HepG2 (cell line): ENCODE results near the gene NDUFS6. TPM values are rescaled to one million over a fixed set of nuclear protein-coding genes. Genes with fewer than 3 reads are reported as not detected.
A peak's percentile ranks its signal among the peaks of the same experiment; 100 is the strongest.

Experiments
- ATAC-seq: fragments of 200-7000 bp; cut with Tn5 transposase; 3 replicates; pipeline ENCODE4 v1.9.1; 2020; ENCODE audit warnings: mild to moderate bottlenecking, moderate library complexity
- BruUV-seq: library from RNA; stranded (reverse); fragments of 400-500 nt; replicated peaks from 2 replicates; lab custom pipeline; 2021; lab: Mats Ljungman, UMichigan
- CTCF ChIA-PET: fragments of 300-600 bp; formaldehyde crosslinking; extraction: SDS; loops from one replicate; lab custom pipeline; 2021; ENCODE audit warnings: low total read pairs, inconsistent platforms, low intra/inter-chr PET ratio; lab: Yijun Ruan, JAX
- POLR2A ChIA-PET: fragments of 350-600 bp; sonication (Branson Sonifier 250); formaldehyde crosslinking; loops from one replicate; lab custom pipeline; 2020; ENCODE audit warnings: antibody characterized with exemption, inconsistent platforms; lab: Yijun Ruan, JAX
- DNase-seq: peaks from one replicate; pipeline ENCODE4 v3.0.0-alpha.2; 2015; ENCODE audit warnings: low spot score
- FAIRE-seq: peaks from 3 replicates; lab custom pipeline; 2011; peaks lifted over from hg19 to GRCh38; lab: Jason Lieb, UNC
- H2AFZ ChIP-seq: one replicate; pipeline ENCODE4 v1.6.1; 2011; ENCODE audit warnings: low read length, inconsistent platforms
- H3K27ac ChIP-seq: fragments of 300-600 bp; 3 replicates; pipeline ENCODE4 v1.8.0; 2011; ENCODE audit warnings: mixed run types, mild to moderate bottlenecking, mixed read lengths, low read length, inconsistent platforms; ENCODE audit not compliant: insufficient read depth; ENCODE audit errors: extremely low read length
- H3K27me3 ChIP-seq, 2 experiments: fragments of 200-600 bp in 1 of 2; 2 replicates in 1 of 2; 3 replicates in 1 of 2; pipeline versions ENCODE4 v1.6.0 to v1.8.0; 2011; ENCODE audit warnings: low read length in 2 of 2, mild to moderate bottlenecking in 2 of 2, moderate library complexity in 2 of 2, inconsistent platforms in 1 of 2; ENCODE audit not compliant: insufficient read depth in 2 of 2, control insufficient read depth in 1 of 2
- H3K36me3 ChIP-seq, 2 experiments: fragments of 200-600 bp in 1 of 2; replicated peaks in 1 of 2; 2 replicates in 1 of 2; 3 replicates in 1 of 2; pipeline versions ENCODE4 v1.5.1 to v1.8.0; 2011; ENCODE audit warnings: low read length in 2 of 2, inconsistent platforms in 1 of 2; ENCODE audit not compliant: insufficient read depth in 2 of 2, control insufficient read depth in 1 of 2
- H3K4me1 ChIP-seq: 2 replicates; pipeline ENCODE4 v1.5.1; 2012; ENCODE audit warnings: low read length, inconsistent platforms; ENCODE audit not compliant: insufficient read depth
- H3K4me2 ChIP-seq: 2 replicates; pipeline ENCODE4 v1.6.0; 2011; ENCODE audit warnings: low read depth, low read length, inconsistent platforms
- H3K4me3 ChIP-seq, 3 experiments: fragments of 200-600 bp in 1 of 3; sonication (generic), shearing (Covaris generic) in 1 of 3; replicated peaks in 1 of 3; 2 replicates each; pipeline ENCODE4 v1.5.1; 2011 to 2016; ENCODE audit warnings: low read length in 3 of 3, inconsistent platforms in 2 of 3, low read depth in 2 of 3, mild to moderate bottlenecking in 2 of 3, control low read depth in 1 of 3, mixed read lengths in 1 of 3; ENCODE audit not compliant: insufficient read depth in 1 of 3
- H3K79me2 ChIP-seq: one replicate; pipeline ENCODE4 v1.6.1; 2011; ENCODE audit warnings: low read length, inconsistent platforms; ENCODE audit not compliant: insufficient read depth
- H3K9ac ChIP-seq: 2 replicates; pipeline ENCODE4 v1.6.0; 2011; ENCODE audit warnings: mild to moderate bottlenecking, low read depth, low read length, inconsistent platforms; ENCODE audit not compliant: insufficient read depth
- H3K9me3 ChIP-seq: 2 replicates; pipeline ENCODE4 v1.5.1; 2012; ENCODE audit warnings: mild to moderate bottlenecking, low read length
- H4K20me1 ChIP-seq: 2 replicates; pipeline ENCODE4 v1.6.0; 2011; ENCODE audit warnings: inconsistent platforms, mild to moderate bottlenecking, low read length, moderate library complexity; ENCODE audit not compliant: insufficient read depth
- CTCF ChIP-seq: sonication (generic); formaldehyde crosslinking; IDR thresholded peaks from 2 replicates; pipeline ENCODE4 v1.5.0; 2020; ENCODE audit warnings: mild to moderate bottlenecking, missing genetic modification reagents, moderate library complexity
- ZNF513 ChIP-seq: sonication (generic); formaldehyde crosslinking; conservative IDR thresholded peaks from 2 replicates; pipeline ENCODE4 v1.5.0; 2020; ENCODE audit warnings: missing genetic modification reagents
- WGBS: methylation state at CpG from one replicate; pipeline ENCODE4 v1.1.6; 2017; ENCODE audit warnings: low lambda C conversion rate; 5-methylcytosine and 5-hydroxymethylcytosine counted together
- in situ Hi-C: cut with HindIII; loops from 2 replicates; pipeline ENCODE4 v1.10.0; 2017; ENCODE audit warnings: low pct_unique_long_range_greater_than_20kb; ENCODE audit not compliant: extremely low pct_ligation_motif_present
- intact Hi-C: fragments of 100-400 bp; cut with micrococcal nuclease; formaldehyde crosslinking; loops from one replicate; pipeline ENCODE4 v1.10.0; 2022; ENCODE audit not compliant: unreplicated experiment
- polyA plus RNA-seq, 8 experiments: library from polyadenylated mRNA; depleted of rRNA in 3 of 8; stranded (reverse) in 7 of 8; unstranded in 1 of 8; fragments of >200 nt; fragmentation: Illumina TruSeq in 4 of 8; extraction: Trizol in 4 of 8; gene quantifications; 2 replicates each; pipeline versions ENCODE4 v1.2.1 to v1.2.3, GENCODE V29; 2011 to 2016; ENCODE audit warnings: low read depth in 4 of 8, missing spikeins in 1 of 8, mixed read lengths in 1 of 8; ENCODE audit not compliant: insufficient read depth in 1 of 8
- total RNA-seq, 5 experiments: library from RNA; depleted of rRNA; stranded (reverse); fragments of >200 nt; fragmentation: Illumina TruSeq; extraction: Trizol; gene quantifications; 2 replicates each; pipeline ENCODE4 v1.2.3, GENCODE V29; 2016; ENCODE audit warnings: low read depth in 1 of 5

NDUFS6 gene
- total and polyA plus RNA-seq, 2 of the 13 experiments (the other 11 are each of a cell fraction or from before 2014, with no cell fraction given), result 23.7 to 50.4 TPM

- POLR2A ChIA-PET, result no interaction called here
These were observed 55.5 kb downstream of the NDUFS6 start for GRCh38 chr5:1856596-1857255.

More at GRCh38 chr5:1856596-1857255, 55.5 kb downstream of the NDUFS6 start:
- H3K36me3 ChIP-seq, result no peaks in the 10 kb centered on the region
- H3K9ac ChIP-seq, result no peak overlapping the region
- FAIRE-seq (no peak), ATAC-seq (no peak), DNase-seq (no peak)
- peak overlapping the region in 2 of 3 experiments; percentile 9 to 16; a peak in 1 of 6 replicates for H3K4me3 ChIP-seq
- H3K4me1 ChIP-seq, result no peaks in the 10 kb centered on the region; the same call in 1 of the 2 replicates
- no peaks in the 10 kb centered on the region for H3K79me2 ChIP-seq
- in situ Hi-C loops (no loop called here), intact Hi-C loops (no loop called here)
- WGBS, result 24% methylated on average over 17 of the region's 49 CpGs
- CTCF ChIA-PET, result no interaction called here
- BruUV-seq, result no TSS peak
- H3K27ac ChIP-seq, result no peak overlapping the region
- no peak overlapping the region for H2AFZ ChIP-seq
- H4K20me1 ChIP-seq, result no peaks in the 10 kb centered on the region
- H3K9me3 ChIP-seq, result no peaks in the 10 kb centered on the region
- 0 out of 2 replicates have a peak overlapping the region, but pooled peaks have one; percentile 18 for H3K4me2 ChIP-seq
- peaks cover 1 to 46% of the 10 kb centered on the region in 2 experiments; a peak in 4 of 5 replicates for H3K27me3 ChIP-seq
- TF ChIP-seq ZNF513 (CRISPR knock-in tag), result no peak
- 0 out of 2 replicates have a peak, but pooled peaks have one; percentile 12 for TF ChIP-seq CTCF
